LNCAP (cell line): Measurements from ENCODE around the gene FAM114A2.

Experiments
- TF ChIP-seq, protein P1 (sequence below): fragments of 450-650 bp; IDR thresholded peaks from 2 replicates; pipeline ENCODE4 v1.5.1; 2017; ENCODE audit warnings: mild to moderate bottlenecking

Gene FAM114A2

DNA sequence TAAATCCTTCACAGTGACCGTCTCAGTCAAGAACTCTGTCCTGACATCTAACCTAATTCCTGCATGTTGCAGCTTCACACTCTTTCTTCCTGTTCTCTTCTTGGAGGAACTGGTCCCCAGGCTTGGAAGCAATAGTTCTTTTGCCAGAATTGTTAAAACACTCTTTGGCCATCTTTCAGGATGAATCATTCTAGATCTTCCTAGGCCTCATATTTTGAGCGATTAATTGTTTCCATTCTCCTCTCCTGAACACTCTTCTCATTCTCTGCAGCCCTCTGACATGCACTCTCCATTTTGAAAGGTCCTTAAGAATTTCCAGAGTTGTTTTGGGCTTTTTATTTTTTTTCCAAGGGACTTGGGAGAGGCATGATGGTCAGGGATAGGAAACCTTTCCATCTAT, 85.8 kb downstream of the FAM114A2 start:
- TF ChIP-seq, protein P1, sequence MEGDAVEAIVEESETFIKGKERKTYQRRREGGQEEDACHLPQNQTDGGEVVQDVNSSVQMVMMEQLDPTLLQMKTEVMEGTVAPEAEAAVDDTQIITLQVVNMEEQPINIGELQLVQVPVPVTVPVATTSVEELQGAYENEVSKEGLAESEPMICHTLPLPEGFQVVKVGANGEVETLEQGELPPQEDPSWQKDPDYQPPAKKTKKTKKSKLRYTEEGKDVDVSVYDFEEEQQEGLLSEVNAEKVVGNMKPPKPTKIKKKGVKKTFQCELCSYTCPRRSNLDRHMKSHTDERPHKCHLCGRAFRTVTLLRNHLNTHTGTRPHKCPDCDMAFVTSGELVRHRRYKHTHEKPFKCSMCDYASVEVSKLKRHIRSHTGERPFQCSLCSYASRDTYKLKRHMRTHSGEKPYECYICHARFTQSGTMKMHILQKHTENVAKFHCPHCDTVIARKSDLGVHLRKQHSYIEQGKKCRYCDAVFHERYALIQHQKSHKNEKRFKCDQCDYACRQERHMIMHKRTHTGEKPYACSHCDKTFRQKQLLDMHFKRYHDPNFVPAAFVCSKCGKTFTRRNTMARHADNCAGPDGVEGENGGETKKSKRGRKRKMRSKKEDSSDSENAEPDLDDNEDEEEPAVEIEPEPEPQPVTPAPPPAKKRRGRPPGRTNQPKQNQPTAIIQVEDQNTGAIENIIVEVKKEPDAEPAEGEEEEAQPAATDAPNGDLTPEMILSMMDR, result no peak

GRCh38 chr5:153952057-153952456, 86.7 kb downstream of the FAM114A2 start:
- TF ChIP-seq, protein P1, result no peak

DNA sequence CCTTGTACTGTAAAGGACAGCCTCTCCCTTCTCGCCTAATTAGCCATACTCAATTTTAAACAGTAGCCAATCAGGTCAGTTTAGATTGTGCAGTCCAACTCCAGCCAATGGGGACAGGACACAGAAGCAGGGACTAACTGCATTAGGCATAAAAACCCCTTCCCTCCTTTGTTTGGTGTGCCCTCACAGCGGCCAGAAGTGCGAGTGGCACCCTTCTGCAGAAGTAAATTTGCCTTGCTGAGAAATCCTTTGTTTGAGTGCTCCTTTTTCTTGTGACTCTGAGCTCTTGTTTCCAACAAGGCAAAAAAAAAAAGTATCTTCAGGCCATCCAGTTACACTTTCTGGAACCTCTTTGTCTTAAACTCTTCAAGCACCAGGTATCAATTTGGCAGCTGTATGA, 97.4 kb downstream of the FAM114A2 start:
- TF ChIP-seq, protein P1, result no peak
